DLD1 (cell line): ENCODE data around the gene SLC22A15.

ENCODE experiments used
- in situ Hi-C: cut with HindIII; loops from 2 replicates; pipeline ENCODE4 v1.10.0; 2017; ENCODE audit warnings: low sequenced_read_pairs

Gene SLC22A15

DNA sequence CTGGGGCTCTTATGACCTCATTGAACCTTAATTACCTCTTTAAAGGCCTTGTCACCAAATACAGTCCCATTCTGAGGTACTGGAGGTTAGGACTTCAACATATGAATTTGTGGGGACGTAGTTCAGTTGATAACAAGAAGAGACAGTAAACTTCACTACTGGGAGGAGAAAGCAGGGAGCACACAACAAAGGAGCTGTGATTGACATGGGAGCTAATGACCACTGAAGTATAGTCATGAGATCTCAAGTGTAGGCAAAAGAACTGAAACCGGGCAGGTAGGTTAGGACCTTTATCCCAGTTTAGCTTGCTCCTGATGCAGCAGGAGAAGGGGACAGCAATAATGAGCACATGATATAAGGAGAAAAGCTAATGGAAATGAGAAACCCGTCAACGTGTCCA, 123.1 kb downstream of the SLC22A15 start:
- in situ Hi-C loops = no loop called here

DNA sequence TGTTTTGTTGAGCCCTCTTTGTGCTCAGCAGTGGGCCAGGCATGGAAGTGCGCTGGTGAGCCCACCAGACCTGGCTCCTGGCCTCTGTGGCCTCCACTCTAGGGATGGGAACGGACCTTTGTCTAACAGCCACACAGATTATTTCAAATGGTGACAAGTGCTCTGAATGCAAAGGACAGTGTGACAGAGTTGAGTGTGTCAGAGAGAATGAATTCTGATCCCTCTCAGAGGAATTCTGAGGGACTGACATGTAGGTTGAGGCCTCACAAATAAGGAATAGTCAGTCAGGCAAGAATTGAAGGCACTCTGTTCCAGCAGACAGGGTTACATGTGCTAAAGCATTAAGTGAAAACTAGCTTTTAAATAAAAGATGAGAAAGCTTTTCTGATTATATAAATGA, 123.6 kb downstream of the SLC22A15 start:
- in situ Hi-C loops = loop anchor here (25.0 kb wide), 1 partner anchor 387 kb away; no protein-coding TSS in a partner anchor

- in situ Hi-C loops = loop anchor here (25.0 kb wide), 1 partner anchor 383 kb away; no protein-coding TSS in a partner anchor
These were observed 128.4 kb downstream of the SLC22A15 start for GRCh38 chr1:116104667-116105066.

DNA sequence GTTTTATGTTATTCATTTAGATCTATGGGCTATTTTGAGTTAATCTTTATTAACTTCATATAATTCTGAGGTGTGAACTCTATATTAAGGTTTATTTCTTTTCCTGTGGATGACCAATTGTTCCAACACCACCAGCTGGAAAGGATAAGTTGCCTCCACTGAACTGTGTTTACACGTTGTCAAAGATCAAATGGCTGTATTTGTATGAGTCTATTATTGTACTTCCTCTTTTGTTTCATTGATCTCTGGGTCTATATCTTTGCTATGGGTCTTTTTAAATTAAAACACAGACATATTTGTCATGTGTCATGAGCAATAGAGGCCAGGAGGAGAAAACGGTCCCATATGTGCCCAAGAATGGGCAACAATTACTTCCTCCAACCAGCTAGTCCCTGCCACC, 129.7 kb downstream of the SLC22A15 start:
- in situ Hi-C loops = loop anchor here (25.0 kb wide), 1 partner anchor 381 kb away; no protein-coding TSS in a partner anchor

- in situ Hi-C loops = loop anchor here (25.0 kb wide), 1 partner anchor 381 kb away; no protein-coding TSS in a partner anchor
These were observed 130.3 kb downstream of the SLC22A15 start for GRCh38 chr1:116106646-116107045.

DNA sequence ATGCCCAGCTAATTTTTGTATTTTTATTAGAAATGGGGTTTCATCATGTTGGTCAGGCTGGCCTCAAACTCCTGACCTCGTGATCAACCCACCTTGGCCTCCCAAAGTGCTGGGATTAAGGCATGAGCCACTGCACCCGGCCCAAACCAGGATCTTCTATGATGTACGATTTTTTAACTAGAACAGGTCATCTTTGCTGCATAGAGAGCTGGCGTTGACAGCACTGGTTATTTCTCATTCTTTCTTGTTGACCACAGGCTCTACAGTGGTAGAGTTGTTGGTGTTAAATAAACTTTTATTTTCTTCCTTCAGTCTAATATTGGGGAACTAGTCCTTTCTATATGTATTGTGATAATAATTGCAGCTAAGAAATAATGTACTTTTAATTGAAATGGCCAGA, 131.1 kb downstream of the SLC22A15 start:
- in situ Hi-C loops = loop anchor here (25.0 kb wide), 1 partner anchor 380 kb away; no protein-coding TSS in a partner anchor

DNA sequence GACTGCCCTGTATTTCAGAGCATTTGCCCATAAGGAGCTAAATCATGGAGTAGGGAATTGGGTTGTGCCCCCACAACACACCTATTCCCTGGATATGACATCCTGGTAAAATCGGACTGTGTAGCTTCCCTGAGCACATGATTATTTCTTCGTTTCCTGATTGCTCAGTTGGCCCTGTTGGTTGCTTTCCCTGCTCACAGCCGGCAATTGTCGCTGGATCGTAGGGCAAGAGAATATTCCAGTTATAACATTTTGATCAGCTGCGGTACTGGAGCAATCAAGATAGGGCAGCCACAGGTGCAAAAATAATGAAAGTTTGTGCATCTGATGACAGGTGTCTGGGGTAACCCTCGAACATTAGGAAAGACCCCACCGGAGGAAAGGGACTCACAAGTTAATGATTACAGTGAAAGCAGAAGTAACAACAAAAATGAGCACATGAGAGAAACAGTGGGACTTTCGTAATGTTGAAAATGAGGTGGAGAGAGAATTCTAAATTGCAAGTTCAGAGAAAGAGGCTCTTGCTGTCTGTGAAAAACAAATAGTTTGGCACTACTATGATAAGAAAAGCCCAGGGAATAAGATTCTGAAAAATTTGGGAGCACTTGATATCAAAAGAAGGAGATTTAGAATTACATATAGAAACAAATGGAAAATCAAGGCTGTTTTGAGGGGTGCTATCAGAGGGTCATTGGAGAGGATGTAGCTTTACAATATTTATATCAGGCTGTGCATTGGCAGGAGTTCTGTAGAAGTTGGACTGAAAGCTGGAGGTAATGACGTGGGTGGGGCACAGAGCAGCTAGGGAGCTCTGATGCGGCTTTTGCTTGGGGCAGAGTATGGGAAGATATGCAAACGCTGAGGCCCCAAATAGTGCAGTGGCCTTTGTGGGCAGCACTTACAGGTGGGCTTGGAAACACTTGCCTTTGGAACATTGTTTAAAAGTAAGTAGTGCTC, 134.5 kb downstream of the SLC22A15 start, which contains the start of gene MAB21L3:
MAB21L3 (plus strand) TSS at position 833 of the 957 bp plus-strand sequence. CDS start 1,217 bp downstream, outside the sequence.
- in situ Hi-C loops = loop anchor here (25.0 kb wide), 1 partner anchor 376 kb away; no protein-coding TSS in a partner anchor

DNA sequence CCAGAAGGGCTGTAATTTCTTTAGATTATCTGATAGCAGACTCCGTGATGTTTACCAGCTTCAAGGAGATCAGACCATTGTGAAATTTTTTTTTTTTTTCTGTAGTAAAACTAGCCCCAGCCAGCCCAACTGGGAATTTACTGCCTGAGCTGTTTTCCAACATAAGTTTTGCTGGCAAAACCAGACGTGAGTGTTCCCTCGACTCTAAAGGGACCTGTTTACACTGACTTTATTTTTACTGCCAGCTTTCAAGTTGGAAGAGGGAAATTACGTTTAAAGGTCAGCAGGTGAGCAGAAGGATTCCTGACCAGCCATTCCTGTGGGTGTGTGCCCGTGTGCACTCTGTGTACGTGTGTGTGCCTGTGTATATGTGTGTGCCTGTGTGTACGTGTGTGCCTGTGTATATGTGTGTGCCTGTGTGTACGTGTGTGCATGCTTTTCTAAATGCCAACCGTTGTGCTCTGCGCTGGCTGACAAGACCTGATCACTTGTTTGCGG, 135.3 kb downstream of the SLC22A15 start:
- in situ Hi-C loops = loop anchor here (25.0 kb wide), 1 partner anchor 376 kb away; no protein-coding TSS in a partner anchor

DNA sequence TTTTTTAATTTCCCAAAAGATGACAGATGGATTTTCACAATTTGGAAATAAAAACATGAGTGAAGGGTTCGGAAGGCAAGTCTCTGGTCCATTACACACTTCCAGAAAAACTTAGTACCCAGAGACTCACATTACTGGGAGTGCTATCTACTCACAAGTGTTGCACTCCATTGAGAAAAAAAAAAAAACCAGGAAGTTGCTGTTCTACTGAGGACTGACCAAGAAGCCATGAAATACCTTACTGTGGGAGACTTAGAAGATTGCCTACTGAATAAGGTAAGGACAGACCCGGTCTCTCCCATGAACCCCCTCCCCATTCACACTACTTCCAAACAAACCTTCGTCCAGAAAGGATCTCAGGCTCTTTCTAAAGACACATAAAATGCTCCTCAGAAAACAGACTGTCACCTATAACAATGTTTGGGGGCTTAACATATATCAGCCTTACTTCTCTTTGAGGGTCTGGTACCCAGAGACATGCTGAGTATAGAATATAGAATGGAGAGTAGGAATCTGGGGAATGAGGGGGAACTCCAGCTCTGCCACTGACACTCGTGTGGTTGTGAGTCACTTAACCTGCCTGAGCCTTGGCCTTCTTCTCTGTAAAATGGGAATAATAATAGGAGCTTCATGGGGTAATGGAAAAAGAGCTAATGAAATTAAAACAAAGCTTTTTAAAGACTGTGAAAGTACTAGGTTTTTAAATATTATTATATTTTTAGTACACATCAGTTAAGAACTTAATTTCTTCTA, 136.3 kb downstream of the SLC22A15 start:
- in situ Hi-C loops = loop anchor here (25.0 kb wide), 1 partner anchor 375 kb away; no protein-coding TSS in a partner anchor

DNA sequence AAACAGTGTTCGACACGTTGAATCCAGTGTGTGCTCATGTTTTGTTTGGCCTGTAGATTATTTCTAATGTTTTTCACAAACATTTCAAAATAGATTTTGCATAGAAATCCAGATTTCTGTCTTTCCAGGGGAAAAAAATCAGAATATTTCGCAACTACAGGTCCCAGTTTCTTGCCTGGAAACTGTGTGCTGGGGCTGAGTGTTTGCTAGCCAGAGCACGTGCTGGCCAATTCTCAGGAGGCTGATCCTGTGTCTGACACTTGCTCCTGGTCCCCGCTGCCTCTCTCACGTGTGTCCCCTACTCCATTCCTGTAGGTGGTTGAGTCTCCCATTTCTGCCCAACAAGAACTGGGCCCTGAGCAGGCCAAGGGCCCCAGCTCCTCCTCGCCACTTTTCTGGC, 137.3 kb downstream of the SLC22A15 start:
- in situ Hi-C loops = loop anchor here (25.0 kb wide), 1 partner anchor 374 kb away; no protein-coding TSS in a partner anchor

- in situ Hi-C loops = loop anchor here (25.0 kb wide), 1 partner anchor 372 kb away; no protein-coding TSS in a partner anchor
These were observed 139.4 kb downstream of the SLC22A15 start for GRCh38 chr1:116115476-116116439.

DNA sequence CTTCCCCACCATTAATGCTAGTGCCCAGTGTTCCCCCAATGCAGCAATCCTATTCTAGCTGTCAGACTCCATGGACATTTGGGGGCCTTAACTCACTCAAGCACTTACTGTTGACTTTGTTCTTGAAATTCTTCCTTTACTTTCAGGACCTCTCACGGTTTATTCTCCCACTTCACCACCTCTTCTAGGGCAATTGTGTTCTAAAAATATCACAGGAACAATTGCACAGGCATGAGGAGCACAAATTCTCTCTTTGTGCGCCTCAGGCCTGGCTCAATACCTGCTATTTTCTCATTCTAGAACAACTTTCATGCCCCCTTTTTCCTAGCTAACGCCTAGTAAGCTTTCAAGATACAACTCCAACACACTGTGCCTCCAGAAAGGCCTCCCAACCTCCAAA, 142.2 kb downstream of the SLC22A15 start:
- in situ Hi-C loops = loop anchor here (25.0 kb wide), 1 partner anchor 369 kb away; no protein-coding TSS in a partner anchor
